Posterior cingulate gyrus (tissue), 11 donors: ENCODE results near the gene PYGM.
A peak's percentile ranks its signal among the peaks of the same experiment; 100 is the strongest.

Experiments
- DNase-seq, 10 donors: peaks; one replicate each; pipeline versions ENCODE4 v3.0.0 to v3.0.0-alpha.2; 2020 to 2021; ENCODE audit warnings: mixed read lengths in 3 of 10
- intact Hi-C: fragments of 100-400 bp; cut with DNase I; formaldehyde crosslinking; loops from one replicate; pipeline ENCODE4 v1.15.1; 2023

The PYGM gene

DNA sequence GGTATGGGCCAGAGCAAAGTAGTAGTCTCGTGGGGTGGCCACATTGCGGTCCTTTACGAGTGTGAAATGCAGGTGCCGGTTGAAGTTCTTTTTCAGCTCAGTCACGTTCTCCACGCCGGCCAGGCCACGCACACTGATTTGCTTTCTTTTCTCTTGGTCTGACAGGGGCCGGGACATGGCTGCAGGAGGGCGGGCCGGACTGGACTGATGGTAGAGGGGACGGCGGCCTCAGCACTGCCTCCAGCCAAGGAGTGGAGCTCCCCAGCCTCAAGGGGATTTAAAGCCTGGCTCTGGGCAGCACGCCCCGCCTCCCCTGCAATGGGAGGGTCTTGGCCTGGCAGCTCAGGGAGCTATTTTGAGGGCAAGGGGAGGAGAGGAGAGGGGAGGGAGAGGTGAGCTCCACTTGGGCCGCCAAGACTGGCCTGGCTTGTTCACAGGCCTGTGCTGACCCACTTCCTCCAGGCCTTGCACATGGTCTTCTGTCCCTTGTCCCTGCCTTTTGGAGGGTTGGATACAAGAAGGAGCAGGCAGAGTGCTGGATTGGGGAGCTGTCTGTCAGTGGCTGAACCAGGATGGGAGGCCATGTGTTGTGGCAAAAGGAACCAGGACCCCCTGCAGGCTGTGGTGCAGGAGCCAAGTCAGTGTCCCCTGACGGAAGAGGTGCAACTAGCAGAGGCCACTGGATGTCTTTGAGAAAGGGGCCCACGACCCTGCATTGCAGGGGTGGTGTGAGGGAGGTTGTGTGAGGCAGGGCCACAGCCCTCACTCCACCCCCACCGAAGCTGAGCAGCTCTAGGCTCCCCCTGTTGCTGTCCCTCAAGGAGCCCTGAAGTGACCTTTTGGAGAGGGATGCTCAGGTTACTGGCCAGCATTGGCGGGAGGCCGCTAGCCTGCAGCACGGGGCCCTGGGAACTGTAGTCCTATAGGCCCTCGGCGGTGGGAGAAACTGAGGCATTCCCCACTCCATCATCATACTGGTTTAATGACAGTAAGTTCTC is at the start of gene PYGM:
TSS of gene PYGM (minus strand) at position 253 of the 998 bp plus-strand sequence. CDS start at position 177, 76 bp downstream.
- intact Hi-C loops: no loop called here
- DNase-seq: peak in 6 of 10 donors; percentile 48 to 89 (median 70)

DNA sequence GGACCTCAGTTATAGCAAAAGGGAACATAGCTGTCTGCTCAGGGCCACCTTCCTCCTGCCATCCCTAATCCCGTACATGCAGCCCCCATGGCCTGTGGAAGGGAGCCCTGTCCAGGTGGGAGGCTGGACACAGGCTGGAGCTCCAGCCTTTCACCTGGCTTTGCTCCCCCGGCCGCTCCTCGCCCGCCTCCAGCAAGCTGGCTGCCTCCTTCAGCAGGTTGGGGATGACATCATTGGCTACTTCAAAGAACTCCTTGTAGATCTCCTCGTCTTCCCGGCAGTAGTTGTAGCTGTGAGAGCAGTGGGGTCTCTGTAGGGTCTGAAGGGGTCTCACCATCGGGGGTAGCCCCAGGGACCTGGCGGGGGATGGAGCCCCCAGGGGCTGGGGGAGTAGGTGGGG is 45.7 kb upstream of the PYGM start:
- intact Hi-C loops: no loop called here
- DNase-seq: peak in 1 of 10 donors; percentile 10

DNA sequence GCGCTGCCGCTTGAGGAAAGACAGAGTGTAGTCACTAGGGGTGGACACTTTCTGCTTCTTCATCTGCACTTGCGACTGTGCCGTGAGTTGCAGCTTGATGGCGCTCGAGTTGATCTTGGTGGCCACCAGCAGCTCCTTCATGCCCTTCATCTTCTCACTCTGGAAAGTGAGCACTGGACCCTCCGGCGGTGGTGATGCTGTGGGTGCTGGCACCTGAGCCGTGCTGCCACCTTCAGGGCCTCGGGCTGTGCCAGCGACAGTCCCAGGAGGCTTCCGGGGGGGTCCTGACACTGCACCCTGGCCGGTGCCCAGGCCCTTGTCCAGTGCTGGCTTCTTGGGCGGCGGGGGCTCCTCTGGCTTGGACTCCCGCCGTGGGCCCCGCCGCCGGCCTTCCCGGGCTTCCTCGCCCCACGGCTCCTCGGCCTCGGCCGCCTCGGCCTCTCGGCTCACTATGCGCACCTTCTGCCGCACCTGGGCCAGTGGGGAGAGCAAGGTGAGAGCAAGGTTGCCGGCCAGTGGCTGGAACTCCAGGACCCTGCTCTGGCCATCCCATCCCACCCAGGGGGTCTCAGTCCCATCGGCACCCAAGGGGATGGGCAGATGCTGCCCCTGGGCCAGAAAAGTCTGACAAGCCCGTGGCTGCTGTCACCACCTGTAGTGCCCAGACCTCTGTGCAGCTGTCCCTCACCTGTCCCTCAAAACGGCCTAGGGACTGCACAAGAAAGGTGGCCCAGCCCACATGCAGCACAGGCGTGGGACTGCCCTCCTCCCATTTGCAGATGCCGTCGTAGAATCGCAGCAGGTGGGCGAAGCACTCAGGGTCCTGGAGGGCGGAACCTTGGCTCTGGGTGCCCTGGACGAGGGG is 44.8 kb upstream of the PYGM start:
- DNase-seq: peak in 1 of 10 donors; percentile 81
- intact Hi-C loops: no loop called here

DNA sequence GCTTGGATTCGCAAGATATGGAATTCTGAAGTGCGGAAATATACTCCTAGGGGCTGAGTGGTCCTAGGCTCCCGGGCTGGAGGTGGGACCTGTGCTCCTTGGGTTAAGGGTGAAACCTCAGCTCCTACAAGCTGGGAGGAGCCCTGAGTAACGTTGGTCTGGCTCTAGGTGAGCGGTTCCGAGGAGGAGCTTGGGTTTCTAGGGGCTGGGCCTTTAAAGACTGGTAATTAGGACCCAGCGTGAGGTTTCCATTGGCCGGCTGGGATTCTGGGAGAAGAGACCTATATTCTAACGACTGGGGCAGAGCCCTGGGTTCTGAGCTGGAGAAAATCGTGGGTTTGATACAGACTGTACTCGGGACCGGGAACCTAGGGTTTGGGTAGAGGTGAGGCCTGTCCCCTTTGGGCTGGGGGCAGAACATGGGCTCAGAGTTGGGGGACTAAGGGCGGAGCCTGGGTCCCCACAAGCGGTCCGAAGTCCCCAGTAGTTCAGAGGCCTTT is 44.1 kb upstream of the PYGM start:
- DNase-seq: no peak
- intact Hi-C loops: no loop called here

DNA sequence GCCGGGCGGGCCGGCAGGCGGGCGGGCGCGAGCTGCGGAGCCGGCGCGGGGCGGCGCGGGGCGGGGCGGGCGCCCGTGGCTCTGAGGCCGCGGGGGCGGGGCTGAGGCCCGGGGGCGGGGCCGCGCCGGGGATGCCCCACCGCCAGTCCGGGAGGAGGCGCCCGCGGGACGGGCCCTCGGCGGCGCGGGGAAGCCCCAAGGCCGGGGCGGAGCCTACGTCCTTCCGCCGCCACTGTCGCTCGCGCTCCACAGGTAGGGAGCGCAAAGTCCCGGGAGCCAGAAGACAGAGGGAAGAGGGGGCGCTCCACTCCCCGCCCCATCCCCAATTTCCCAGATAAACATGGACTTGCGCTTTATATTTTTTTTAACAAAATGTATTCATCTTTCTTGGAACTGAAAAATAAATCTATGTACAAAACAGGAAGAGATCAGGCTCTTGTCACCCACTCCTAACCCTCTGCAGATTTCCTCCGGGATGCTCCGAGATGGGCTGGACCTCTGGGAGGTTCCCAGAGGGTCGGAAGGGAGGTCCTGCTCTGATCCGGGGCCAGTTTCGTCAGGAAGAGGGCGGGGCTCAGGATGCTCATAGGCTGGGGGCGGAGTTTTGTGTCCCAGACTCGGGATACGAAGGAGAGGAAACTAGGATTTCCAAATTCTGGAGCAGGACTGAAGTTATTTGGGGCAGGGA is 43.5 kb upstream of the PYGM start, which contains the start of gene MAP4K2:
TSS of gene MAP4K2 (minus strand) at position 57 of the 688 bp plus-strand sequence. CDS start 65 bp downstream, outside the sequence.
- intact Hi-C loops: no loop called here
- peak; percentile 67 to 98 (median 81) for DNase-seq

DNA sequence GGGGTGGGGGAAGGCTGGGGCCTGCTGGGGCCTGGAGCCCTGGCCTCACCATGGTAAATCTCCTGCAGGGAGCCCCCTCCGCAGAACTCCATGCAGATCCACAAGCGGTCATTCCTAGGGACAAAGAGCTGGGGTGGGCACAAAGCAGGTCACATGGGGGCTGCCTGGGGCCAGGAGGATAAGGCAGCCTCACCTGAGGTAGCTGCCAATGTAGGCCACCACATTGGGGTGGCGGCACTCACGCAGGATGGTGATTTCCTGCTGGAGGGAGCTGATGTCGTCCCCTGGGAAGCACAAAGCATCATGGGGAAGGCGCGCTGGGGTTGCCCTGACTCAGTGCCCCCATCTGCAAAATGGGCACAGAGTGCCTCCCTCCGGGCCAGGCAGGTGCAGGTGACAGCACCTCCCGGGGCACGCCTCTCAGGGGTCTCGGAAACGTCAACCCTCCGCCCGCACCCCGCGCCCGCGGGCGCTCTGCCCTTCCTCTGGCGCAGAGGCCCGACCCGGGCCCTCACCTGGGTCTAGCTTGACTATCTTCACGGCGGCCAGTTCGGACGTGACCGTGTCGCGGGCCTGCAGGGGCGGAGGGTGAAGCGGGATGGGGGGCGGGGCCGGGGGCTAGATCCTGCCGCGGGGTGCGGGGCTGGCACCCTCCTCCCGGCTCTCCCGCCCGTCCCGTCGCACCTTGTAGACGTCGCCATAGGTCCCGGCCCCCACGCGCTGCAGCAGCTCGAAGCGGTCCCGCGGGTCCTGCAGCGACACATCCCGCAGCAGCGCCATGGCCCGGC is 42.8 kb upstream of the PYGM start:
- DNase-seq: peak in 2 of 10 donors; percentile 22 to 83
- intact Hi-C loops: no loop called here

DNA sequence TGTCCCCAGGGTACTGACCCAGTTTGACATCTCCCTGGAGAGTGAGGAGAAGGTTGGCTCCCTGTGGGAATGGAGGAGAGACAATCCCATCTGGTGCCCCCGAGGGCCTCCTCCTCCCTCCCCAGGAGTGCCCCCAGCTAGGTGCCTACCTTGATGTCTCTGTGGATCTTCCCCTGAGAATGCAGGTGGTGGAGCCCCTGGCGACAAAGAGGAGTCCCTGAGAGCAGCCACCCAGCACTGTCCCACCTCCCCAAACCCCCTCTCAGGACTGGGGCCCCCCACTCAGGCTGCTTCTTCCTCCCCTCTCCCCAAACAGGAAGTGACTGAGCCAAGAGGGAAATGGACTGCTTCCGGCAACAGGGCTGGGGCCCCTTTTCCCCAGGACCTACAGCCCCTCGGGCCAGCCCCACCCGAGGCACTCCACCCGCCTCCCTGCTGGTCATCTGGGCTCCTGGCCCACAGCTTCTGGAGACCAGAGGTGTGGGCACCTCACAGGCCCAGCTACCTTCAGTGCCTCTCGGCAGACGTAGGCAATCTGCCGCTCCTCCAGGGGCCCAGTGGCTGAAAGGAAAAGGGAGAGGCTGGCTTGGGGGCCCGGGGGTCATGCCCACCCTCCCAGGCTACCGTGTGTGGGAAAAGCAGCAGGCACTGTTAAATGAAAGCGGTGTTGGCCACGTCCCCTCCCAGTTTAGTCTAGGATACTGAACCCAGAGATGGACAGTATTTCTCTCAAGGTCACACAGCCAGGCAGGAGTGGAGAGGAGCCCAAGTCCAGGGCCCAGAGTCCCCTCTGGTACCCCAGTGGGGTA is 42.0 kb upstream of the PYGM start:
- DNase-seq: peak in 1 of 10 donors; percentile 70
- intact Hi-C loops: no loop called here

DNA sequence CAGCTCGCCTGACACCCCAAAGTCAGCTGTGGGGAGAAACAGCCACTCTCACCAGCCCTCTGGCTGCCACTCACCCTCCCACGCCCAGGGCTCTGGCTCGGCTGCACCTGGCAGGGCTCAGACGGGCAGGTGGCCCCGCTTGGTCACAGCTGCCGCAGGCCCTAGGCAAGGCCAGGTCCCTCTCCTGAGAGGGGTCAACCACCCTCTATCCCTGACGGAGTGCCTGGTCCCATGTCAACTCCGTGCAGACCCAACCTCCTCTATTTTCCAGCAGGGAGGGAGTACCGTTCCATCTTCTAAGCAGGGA is 41.3 kb upstream of the PYGM start:
- peak in 2 of 10 donors; percentile 58 to 59 for DNase-seq
- intact Hi-C loops: no loop called here

DNA sequence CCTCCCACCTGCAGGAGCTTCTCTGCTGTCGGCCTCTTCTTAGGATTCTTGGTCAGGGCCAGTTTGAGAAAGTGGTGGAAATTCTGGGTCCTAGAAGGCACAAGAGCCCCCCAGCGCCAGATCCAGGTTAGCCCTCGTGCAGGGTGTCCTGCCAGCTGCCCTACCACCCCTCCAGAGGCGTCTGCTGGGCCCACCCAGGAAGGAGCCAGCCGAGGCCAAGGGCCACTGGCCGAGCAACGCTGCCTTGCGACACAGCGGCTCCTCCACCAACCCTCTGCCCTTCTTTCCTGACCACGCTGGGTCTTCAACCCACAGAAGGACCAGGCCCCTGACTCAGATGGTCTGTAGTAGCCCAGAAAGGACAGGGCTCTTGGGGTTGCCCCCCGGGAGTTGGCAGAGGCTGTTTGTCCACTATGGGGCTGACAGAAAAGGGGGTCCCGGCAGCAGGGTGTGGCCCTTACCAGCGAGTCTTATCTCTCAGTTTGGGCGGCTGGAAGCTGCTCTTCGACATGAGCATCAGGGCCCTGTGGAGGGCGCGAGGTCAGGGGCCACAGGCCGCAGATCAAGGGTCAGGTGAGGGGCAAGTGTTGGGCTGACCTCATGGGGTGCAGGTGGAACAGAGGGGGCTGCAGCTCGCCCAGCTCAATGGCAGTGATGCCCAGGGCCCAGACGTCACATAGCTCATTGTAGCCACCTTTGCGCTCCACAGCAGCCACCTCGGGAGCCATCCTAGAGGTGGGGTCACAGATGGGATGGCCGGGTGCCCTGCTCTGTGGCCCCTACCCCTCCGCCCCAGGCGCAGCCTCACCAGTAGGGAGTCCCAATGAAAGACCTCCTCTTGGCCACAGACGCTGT is 40.8 kb upstream of the PYGM start:
- peak in 2 of 10 donors; percentile 56 to 68 for DNase-seq
- intact Hi-C loops: no loop called here

DNA sequence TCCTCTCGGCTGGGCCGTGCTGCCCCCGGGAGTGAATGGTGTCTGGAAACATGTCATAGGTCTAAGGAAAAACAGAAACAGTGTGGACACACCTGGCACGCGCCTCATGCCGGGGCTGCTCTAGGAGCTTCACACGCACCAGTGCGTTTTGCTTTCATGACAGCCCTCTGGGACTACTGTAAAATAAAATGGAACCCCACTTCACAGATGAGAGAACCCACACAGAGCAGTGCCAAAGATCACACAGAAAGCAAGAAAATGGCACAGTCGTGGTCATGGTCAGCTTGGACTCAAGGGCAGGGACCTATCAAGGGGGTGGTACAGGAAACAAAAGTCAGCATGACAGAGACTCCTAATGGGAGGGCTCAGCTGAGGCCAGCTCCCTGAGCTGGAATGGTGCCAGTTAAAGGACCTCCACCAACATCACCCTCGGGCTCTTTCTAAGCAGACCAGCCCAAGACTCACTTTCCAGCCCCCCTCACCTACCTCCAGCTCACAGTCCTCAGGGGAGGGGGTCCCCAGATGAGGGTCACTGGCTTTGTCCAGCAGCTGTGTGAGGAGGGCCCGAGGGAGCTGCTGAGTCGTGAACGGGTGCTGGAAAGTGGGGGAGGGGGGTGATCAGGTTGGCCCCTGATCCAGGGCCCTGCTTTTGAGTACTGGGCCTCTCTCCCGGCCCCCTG is 40.0 kb upstream of the PYGM start:
- peak in 2 of 10 donors; percentile 24 to 42 for DNase-seq
- intact Hi-C loops: no loop called here

DNA sequence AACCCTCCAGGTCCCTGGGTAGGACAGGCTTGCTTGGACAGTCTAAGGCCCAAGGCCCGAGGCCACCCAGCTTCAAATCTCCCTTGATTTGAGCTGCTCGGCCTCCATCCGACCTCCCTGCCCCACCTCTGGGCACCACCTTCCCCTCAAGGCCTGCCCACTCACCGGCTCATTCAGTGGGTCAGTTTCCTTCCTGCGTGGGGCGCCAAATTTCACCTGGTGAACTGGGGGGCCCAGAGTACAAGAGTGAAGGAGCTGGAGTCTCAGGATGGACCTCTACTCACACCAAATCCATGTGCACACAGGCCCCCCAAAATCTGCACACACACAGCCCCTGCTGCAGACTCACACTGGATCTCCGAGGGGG is 39.5 kb upstream of the PYGM start:
- intact Hi-C loops: no loop called here
- DNase-seq: peak in 3 of 10 donors; percentile 13 to 52 (median 40)

DNA sequence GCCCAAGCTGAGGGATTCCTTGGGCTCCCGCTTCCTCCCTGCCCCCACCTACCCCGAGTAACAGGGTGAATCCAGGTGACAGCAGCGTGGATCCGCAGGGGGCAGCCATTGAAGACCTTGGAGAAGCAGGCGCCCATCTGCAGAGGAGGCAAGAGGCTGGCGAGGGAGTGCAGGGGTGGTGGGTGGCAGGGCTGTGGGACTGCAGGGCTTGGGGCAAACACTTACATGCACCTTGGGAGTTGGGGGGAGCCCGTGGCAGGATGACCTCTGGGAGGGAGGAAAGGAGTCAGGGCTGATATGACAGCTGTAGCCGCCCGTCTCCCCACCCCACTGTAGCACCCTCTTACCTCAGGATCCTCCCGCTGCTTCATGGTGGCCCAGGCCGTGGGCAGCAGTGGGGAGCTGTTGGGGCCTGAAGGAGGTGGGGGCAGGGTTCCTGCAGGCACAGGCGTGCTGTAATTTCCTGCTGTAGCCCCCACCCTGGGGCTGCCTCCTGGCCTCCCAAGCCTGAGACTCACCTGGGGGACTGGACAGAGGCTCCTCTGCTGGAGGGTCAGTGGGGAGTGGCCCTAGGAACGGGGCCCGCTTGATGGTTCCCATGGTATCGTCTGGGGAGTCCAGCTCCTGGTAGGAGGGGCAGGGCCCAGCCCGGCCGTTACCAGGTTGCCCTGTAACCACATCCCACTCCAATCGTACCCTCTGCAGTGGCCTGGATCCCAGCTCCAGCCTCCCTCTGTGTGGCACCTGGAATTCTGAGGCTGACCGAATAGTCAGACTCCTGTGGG is 37.2 kb upstream of the PYGM start:
- intact Hi-C loops: no loop called here
- DNase-seq: peak in 5 of 10 donors; percentile 4 to 82 (median 57)

DNA sequence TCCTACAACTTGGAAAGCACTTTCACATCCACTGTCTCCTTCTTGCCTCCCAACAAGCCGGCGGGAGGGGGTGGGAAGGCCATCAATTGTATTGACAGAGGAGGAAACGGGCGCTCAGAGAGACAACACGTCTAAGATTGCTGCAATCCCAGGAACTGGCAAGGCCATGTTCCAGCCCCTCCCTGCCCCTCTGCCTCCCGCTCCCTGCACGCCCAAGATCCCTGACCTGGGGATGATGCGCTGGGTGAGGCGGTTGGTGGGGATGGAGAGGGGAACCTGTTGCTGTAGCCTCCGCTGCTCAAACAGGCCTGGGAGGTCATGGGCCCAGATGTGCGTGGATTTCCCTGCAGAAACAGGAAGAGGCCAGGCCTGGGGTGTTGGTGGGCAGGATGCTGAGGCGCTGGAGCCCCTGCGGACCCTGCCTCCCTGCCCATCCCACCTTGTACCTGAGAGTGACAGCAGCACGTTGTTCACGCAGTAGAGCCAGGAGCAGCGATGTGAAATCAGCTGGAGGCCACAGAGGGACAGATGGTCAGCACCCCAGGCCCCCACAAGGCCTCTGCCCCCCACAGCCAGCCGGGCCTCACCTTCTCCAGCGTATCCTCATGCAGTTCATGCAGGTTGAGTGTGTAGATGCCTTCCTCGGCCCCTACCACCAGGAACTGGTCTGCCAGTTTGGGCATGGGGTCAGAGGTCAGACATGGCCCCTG is 36.4 kb upstream of the PYGM start:
- intact Hi-C loops: no loop called here
- DNase-seq: peak in 5 of 10 donors; percentile 6 to 66 (median 52)

DNA sequence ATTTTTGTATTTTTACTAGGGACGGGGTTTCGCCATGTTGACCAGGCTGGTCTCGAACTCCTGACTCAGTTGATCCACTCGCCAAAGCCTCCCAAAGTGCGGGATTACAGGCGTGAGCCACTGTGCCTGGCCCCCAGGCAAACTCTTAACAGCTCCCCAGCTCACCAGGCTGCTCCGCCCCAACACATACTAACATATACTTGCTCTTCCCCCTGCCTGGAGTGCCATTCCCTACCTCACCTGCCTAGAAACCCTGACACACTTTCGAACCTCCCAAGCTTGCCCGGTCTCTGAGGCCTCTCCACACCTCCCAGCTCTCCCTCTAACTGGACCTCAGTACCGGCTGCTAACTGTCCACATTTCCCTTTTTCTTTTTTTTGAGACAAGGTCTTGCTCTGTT is 34.8 kb upstream of the PYGM start:
- peak in 3 of 10 donors; percentile 8 to 70 (median 39) for DNase-seq
- intact Hi-C loops: no loop called here

DNA sequence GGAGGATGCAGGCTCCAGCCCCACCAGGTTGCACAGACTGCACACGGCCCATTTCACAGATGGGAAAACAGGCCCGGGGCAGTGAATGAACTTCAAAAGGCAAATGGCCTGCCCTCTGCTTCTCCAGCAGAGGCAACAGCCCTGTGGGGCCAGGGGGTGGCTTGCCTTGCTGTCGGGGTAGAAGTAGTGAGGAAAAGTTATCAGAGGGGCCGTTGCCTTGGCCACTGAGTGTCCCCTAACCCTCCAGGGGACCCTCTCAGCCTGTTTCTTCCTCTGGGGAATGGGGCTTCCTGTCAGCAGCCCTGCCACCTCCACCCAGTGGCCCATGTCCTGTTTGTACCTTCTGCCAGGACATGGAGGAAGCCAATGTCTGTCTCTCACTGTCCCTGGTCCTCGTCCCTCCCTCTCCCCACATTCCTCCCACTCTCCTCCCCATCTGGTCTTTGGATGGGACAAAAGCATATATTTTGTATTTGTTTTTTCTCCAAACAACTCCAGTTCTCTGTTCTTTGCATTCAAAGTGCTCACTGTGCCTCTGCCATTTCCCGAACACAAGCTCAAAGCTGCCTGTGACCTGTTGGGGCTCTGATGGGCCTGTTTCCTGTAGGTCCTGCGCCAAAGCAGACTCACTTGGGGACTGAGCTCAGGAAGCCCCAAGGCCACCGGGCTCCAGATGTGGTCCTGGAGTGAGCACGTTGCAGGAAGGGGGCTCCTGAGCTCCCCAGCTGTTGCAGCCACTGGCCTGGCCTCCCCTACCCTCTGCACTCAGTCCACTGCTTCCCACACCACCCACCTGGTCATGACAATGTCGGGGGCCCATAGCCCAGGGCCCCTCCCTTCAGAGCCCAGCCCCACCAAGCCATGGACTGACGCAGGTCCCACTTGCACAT is 33.7 kb upstream of the PYGM start:
- DNase-seq: peak in 4 of 10 donors; percentile 4 to 62 (median 42)
- intact Hi-C loops: no loop called here
